Endometrial microvascular endothelial cells (primary cell): ENCODE data around the gene TOP2A. TPM values are rescaled to one million over a fixed set of nuclear protein-coding genes. Genes with fewer than 3 reads are reported as not detected.

Experiments used
- in situ Hi-C: cut with HindIII; loops from 2 replicates; pipeline ENCODE4 v1.10.0; 2017; ENCODE audit warnings: low sequenced_read_pairs, low pct_unique_long_range_greater_than_20kb; ENCODE audit errors: inconsistent ontology term
- total RNA-seq: library from RNA; depleted of rRNA; stranded (reverse); fragments of >200 nt; gene quantifications from one replicate; pipeline ENCODE4 v1.2.3, GENCODE V29; 2015; ENCODE audit errors: inconsistent ontology term

TOP2A gene
- total RNA-seq, 1 donor from 2014 or later = 113 TPM

GRCh38 chr17:40453881-40454612 lies 36.4 kb upstream of the TOP2A start:
- in situ Hi-C loops = no loop called here

GRCh38 chr17:40452921-40453378 lies 35.3 kb upstream of the TOP2A start:
- in situ Hi-C loops = no loop called here

- in situ Hi-C loops = no loop called here
Measured at GRCh38 chr17:40452216-40452787, 34.6 kb upstream of the TOP2A start.

- in situ Hi-C loops = no loop called here
Measured at GRCh38 chr17:40451420-40451819, 33.7 kb upstream of the TOP2A start.

- in situ Hi-C loops = no loop called here
Measured at GRCh38 chr17:40450175-40450574, 32.5 kb upstream of the TOP2A start.

GRCh38 chr17:40448639-40449261 lies 31.1 kb upstream of the TOP2A start:
- in situ Hi-C loops = loop anchor here (10.0 kb wide), 3 partner anchors 46 to 96 kb away; partner anchors contain the start of gene GJD3

- in situ Hi-C loops = loop anchor here (10.0 kb wide), 3 partner anchors 47 to 97 kb away; partner anchors contain the start of gene GJD3
Measured at GRCh38 chr17:40448213-40448638, 30.5 kb upstream of the TOP2A start.

- in situ Hi-C loops = loop anchor here (10.0 kb wide), 3 partner anchors 47 to 97 kb away; partner anchors contain the start of gene GJD3
Measured at GRCh38 chr17:40447806-40448205, 30.1 kb upstream of the TOP2A start.

GRCh38 chr17:40447148-40447644 lies 29.5 kb upstream of the TOP2A start:
- in situ Hi-C loops = loop anchor here (10.0 kb wide), 3 partner anchors 48 to 98 kb away; partner anchors contain the start of gene GJD3

- in situ Hi-C loops = loop anchor here (10.0 kb wide), 3 partner anchors 49 to 99 kb away; partner anchors contain the start of gene GJD3
Measured at GRCh38 chr17:40445751-40446468, 28.2 kb upstream of the TOP2A start.

- in situ Hi-C loops = loop anchor here (10.0 kb wide), 3 partner anchors 51 to 101 kb away; partner anchors contain the start of gene GJD3
Measured at GRCh38 chr17:40443988-40444899, 26.5 kb upstream of the TOP2A start.

GRCh38 chr17:40443196-40443987 lies 25.7 kb upstream of the TOP2A start, which contains the start of gene IGFBP4:
IGFBP4 (plus strand) TSS chr17:40443450; CDS start chr17:40443736, 286 bp downstream.
- in situ Hi-C loops = loop anchor here (10.0 kb wide), 3 partner anchors 51 to 101 kb away; partner anchors contain the start of gene GJD3

GRCh38 chr17:40442392-40443195 lies 24.9 kb upstream of the TOP2A start:
- in situ Hi-C loops = loop anchor here (10.0 kb wide), 3 partner anchors 52 to 102 kb away; partner anchors contain the start of gene GJD3

- in situ Hi-C loops = loop anchor here (10.0 kb wide), 3 partner anchors 55 to 105 kb away; partner anchors contain the start of gene GJD3
Measured at GRCh38 chr17:40440166-40440565, 22.5 kb upstream of the TOP2A start.

- in situ Hi-C loops = no loop called here
Measured at GRCh38 chr17:40437095-40437732, 19.5 kb upstream of the TOP2A start.
